ENCODE data around the gene FNDC11.

DNA sequence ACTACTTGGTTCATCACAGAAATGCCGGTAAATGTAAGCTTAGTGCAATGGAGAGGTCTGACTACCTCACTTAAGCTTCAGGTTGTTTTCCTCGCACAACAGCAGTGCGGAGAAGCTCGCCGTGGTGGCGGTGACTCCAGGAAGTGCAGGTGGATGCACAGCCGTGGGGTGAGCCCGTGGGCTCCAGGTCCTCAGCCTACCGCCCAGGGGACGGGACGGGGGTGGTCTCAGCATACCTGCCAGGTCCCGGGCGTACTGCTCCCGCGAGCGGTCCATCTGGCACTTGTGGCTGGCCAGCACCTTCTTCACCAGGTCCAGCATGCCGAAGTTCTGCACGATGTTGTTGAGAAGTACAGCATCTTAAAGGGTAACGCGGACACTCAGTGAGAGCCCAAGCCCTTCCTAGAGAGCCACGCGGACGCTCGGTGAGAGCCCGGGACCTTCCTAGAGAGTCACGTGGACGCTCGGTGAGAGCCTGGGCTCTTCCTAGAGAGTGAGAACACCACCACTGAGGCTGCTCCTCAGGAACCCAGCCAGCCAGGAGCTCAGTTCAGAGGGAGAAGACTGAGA is 37.9 kb downstream of the FNDC11 start:
- TF ChIP-seq, protein P1, sequence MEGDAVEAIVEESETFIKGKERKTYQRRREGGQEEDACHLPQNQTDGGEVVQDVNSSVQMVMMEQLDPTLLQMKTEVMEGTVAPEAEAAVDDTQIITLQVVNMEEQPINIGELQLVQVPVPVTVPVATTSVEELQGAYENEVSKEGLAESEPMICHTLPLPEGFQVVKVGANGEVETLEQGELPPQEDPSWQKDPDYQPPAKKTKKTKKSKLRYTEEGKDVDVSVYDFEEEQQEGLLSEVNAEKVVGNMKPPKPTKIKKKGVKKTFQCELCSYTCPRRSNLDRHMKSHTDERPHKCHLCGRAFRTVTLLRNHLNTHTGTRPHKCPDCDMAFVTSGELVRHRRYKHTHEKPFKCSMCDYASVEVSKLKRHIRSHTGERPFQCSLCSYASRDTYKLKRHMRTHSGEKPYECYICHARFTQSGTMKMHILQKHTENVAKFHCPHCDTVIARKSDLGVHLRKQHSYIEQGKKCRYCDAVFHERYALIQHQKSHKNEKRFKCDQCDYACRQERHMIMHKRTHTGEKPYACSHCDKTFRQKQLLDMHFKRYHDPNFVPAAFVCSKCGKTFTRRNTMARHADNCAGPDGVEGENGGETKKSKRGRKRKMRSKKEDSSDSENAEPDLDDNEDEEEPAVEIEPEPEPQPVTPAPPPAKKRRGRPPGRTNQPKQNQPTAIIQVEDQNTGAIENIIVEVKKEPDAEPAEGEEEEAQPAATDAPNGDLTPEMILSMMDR (IDR thresholded peaks at IDR 0.05) = no peak
- no peak for TF ChIP-seq POLR2A (IDR thresholded peaks at IDR 0.05)
